Smooth muscle cell (in vitro differentiated cells): ENCODE results near the gene SUMO2. TPM values are rescaled to one million over a fixed set of nuclear protein-coding genes. Genes with fewer than 3 reads are reported as not detected.

Experiments used
- DNase-seq: peaks from one replicate; lab custom pipeline; 2025; ENCODE audit not compliant: unreplicated experiment; lab: John Stamatoyannopoulos, UW
- H2AFZ ChIP-seq: fragments of 200-600 bp; sonication (generic); 2 replicates; pipeline ENCODE4 v1.6.0; 2016; ENCODE audit warnings: antibody characterized with exemption, low read depth, mild to moderate bottlenecking
- H3F3A ChIP-seq: fragments of 200-600 bp; sonication (generic); 2 replicates; pipeline ENCODE4 v1.6.0; 2017; ENCODE audit warnings: antibody characterized with exemption, low read depth
- H3K27ac ChIP-seq: fragments of 200-600 bp; sonication (generic); 2 replicates; pipeline ENCODE4 v1.5.1; 2016; ENCODE audit warnings: low read depth, mild to moderate bottlenecking
- H3K27me3 ChIP-seq: fragments of 200-600 bp; sonication (generic); 2 replicates; pipeline ENCODE4 v1.6.1; 2016; ENCODE audit warnings: low read depth, mild to moderate bottlenecking
- H3K36me3 ChIP-seq: fragments of 200-600 bp; sonication (generic); 2 replicates; pipeline ENCODE4 v1.5.1; 2016; ENCODE audit warnings: low read depth
- H3K4me1 ChIP-seq: fragments of 200-600 bp; sonication (generic); 2 replicates; pipeline ENCODE4 v1.5.1; 2016; ENCODE audit warnings: low read depth
- H3K4me2 ChIP-seq: fragments of 200-600 bp; sonication (generic); 2 replicates; pipeline ENCODE4 v1.6.0; 2016; ENCODE audit warnings: mild to moderate bottlenecking
- H3K4me3 ChIP-seq: fragments of 200-600 bp; sonication (generic); 2 replicates; pipeline ENCODE4 v1.5.1; 2016; ENCODE audit warnings: mild to moderate bottlenecking
- H3K79me2 ChIP-seq: fragments of 200-600 bp; sonication (generic); 2 replicates; pipeline ENCODE4 v1.6.0; 2016; ENCODE audit warnings: low read depth, mild to moderate bottlenecking
- H3K9ac ChIP-seq: fragments of 200-600 bp; sonication (generic); 2 replicates; pipeline ENCODE4 v1.6.0; 2016; ENCODE audit warnings: low read depth
- H3K9me3 ChIP-seq: fragments of 200-600 bp; sonication (generic); replicated peaks from 2 replicates; pipeline ENCODE4 v1.5.1; 2016; ENCODE audit warnings: low read depth
- H4K20me1 ChIP-seq: fragments of 200-600 bp; sonication (generic); 2 replicates; pipeline ENCODE4 v1.6.0; 2016; ENCODE audit warnings: low read depth
- CTCF ChIP-seq: fragments of 200-600 bp; sonication (generic); IDR thresholded peaks from 2 replicates; pipeline ENCODE4 v1.5.1; 2017; ENCODE audit warnings: borderline replicate concordance, mild to moderate bottlenecking, antibody characterized with exemption; ENCODE audit not compliant: insufficient read depth, poor library complexity, severe bottlenecking
- WGBS: methylation state at CpG from one replicate; pipeline ENCODE4 v1.1.7; 2016; ENCODE audit warnings: low lambda C conversion rate; 5-methylcytosine and 5-hydroxymethylcytosine counted together
- polyA plus RNA-seq: library from polyadenylated mRNA; unstranded; fragments of >200 nt; fragmentation: Nextera tagmentation; extraction: Ambion mirVana; gene quantifications from 2 replicates; pipeline ENCODE4 v1.2.1, GENCODE V29; 2016
- total RNA-seq: library from RNA; depleted of rRNA; stranded (reverse); fragments of >200 nt; gene quantifications from 2 replicates; pipeline ENCODE4 v1.2.3, GENCODE V29; 2014

Gene SUMO2
- total and polyA plus RNA-seq, 2 experiments from 2014 or later: 111 to 419 TPM

- whole genome bisulfite sequencing: 66% methylated on average over 3 of the region's 3 CpGs
- no peak overlapping the region for H3K4me3 ChIP-seq
- no peak overlapping the region for H2AFZ ChIP-seq
- DNase-seq: no peak
- H4K20me1 ChIP-seq: peaks cover 12% of the 10 kb centered on the region
- no peaks in the 10 kb centered on the region for H3K9me3 ChIP-seq
- H3K4me2 ChIP-seq: no peak overlapping the region
- no peak overlapping the region for H3K27ac ChIP-seq
- no peaks in the 10 kb centered on the region for H3F3A ChIP-seq
- no peaks in the 10 kb centered on the region for H3K79me2 ChIP-seq
- H3K27me3 ChIP-seq: no peaks in the 10 kb centered on the region
- peaks cover 5% of the 10 kb centered on the region for H3K4me1 ChIP-seq
- no peak overlapping the region for H3K9ac ChIP-seq
- H3K36me3 ChIP-seq: no peaks in the 10 kb centered on the region
- TF ChIP-seq CTCF: no peak
These were observed 56.8 kb downstream of the SUMO2 start for GRCh38 chr17:75125984-75126383.

GRCh38 chr17:75124819-75125162 is 58.0 kb downstream of the SUMO2 start:
- no peak overlapping the region for H2AFZ ChIP-seq
- DNase-seq: no peak
- H3K27ac ChIP-seq: peak overlapping the region; percentile 63

GRCh38 chr17:75124041-75124818 is 58.5 kb downstream of the SUMO2 start:
- no peak overlapping the region for H3K4me2 ChIP-seq
- H3K36me3 ChIP-seq: no peaks in the 10 kb centered on the region
- no peak for TF ChIP-seq CTCF
- H3K79me2 ChIP-seq: no peaks in the 10 kb centered on the region
- H3K9me3 ChIP-seq: no peaks in the 10 kb centered on the region
- no peak overlapping the region for H2AFZ ChIP-seq
- no peak overlapping the region for H3K4me3 ChIP-seq
- H4K20me1 ChIP-seq: no peaks in the 10 kb centered on the region
- 77% methylated on average over 19 of the region's 19 CpGs for WGBS
- H3K9ac ChIP-seq: no peak overlapping the region
- H3K4me1 ChIP-seq: no peaks in the 10 kb centered on the region
- H3K27me3 ChIP-seq: no peaks in the 10 kb centered on the region
- peak overlapping the region; percentile 63 for H3K27ac ChIP-seq
- no peak for DNase-seq
- H3F3A ChIP-seq: no peaks in the 10 kb centered on the region

More at GRCh38 chr17:75124819-75125162, 58.0 kb downstream of the SUMO2 start:
- Histone ChIP-seq H3K79me2 (no peaks in the 10 kb centered on the region), H3K9ac (no peak overlapping the region), H3K27me3 (no peaks in the 10 kb centered on the region), H3K4me1 (no peaks in the 10 kb centered on the region), H3F3A (no peaks in the 10 kb centered on the region), H3K9me3 (no peaks in the 10 kb centered on the region), H3K36me3 (no peaks in the 10 kb centered on the region), H3K4me2 (no peak overlapping the region), H4K20me1 (peaks cover 4% of the 10 kb centered on the region), H3K4me3 (no peak overlapping the region)
- WGBS: 96% methylated on average over 4 of the region's 4 CpGs
- TF ChIP-seq CTCF: no peak

- no peak for TF ChIP-seq CTCF
- no peak overlapping the region for H3K4me3 ChIP-seq
- no peak overlapping the region for H3K27ac ChIP-seq
- no peak for DNase-seq
- H3K4me2 ChIP-seq: no peak overlapping the region
- no peaks in the 10 kb centered on the region for H3K9me3 ChIP-seq
- H3K79me2 ChIP-seq: no peaks in the 10 kb centered on the region
- H3K27me3 ChIP-seq: no peaks in the 10 kb centered on the region
- no peak overlapping the region for H2AFZ ChIP-seq
- H3K9ac ChIP-seq: no peak overlapping the region
- no peaks in the 10 kb centered on the region for H3F3A ChIP-seq
- H4K20me1 ChIP-seq: no peaks in the 10 kb centered on the region
- over 99% methylated on average over 14 of the region's 14 CpGs for WGBS
- no peaks in the 10 kb centered on the region for H3K4me1 ChIP-seq
- no peaks in the 10 kb centered on the region for H3K36me3 ChIP-seq
These were observed 64.5 kb downstream of the SUMO2 start for GRCh38 chr17:75118307-75118706.
